Colonic mucosa (tissue), 4 donors: ENCODE data around the gene SPATA21. TPM values are rescaled to one million over a fixed set of nuclear protein-coding genes. Genes with fewer than 3 reads are reported as not detected.

ENCODE experiments used
- DNase-seq: peaks from one replicate; pipeline ENCODE4 v3.0.0-alpha.2; 2020
- H3K27ac ChIP-seq: fragments of 200-600 bp; one replicate; pipeline ENCODE4 v1.8.0; 2021
- H3K27me3 ChIP-seq: fragments of 200-600 bp; one replicate; pipeline ENCODE4 v1.8.0; 2021
- H3K36me3 ChIP-seq: fragments of 200-600 bp; one replicate; pipeline ENCODE4 v1.8.0; 2021
- H3K4me1 ChIP-seq: fragments of 200-600 bp; one replicate; pipeline ENCODE4 v1.8.0; 2021; ENCODE audit warnings: mild to moderate bottlenecking
- H3K4me3 ChIP-seq: fragments of 200-600 bp; one replicate; pipeline ENCODE4 v1.8.0; 2021
- H3K9ac ChIP-seq, 2 donors: one replicate each; pipeline ENCODE4 v1.7.0; 2013; ENCODE audit warnings: control low read depth in 2 of 2, low read depth in 2 of 2, low read length in 2 of 2
- H3K9me3 ChIP-seq: fragments of 200-600 bp; one replicate; pipeline ENCODE4 v1.8.0; 2021
- CTCF ChIP-seq: fragments of 200-600 bp; IDR thresholded peaks from one replicate; pipeline ENCODE4 v1.8.0; 2022; ENCODE audit warnings: antibody characterized with exemption, mild to moderate bottlenecking
- intact Hi-C: fragments of 100-400 bp; cut with DNase I; formaldehyde crosslinking; loops from one replicate; pipeline ENCODE4 v1.14.1; 2022
- total RNA-seq, 2 donors: library from RNA; stranded (reverse); fragmentation: NEBNext Ultra II Directional in 1 of 2; extraction: Animal tissue kit (Norgen Biotek cat#: 25700) in 1 of 2; gene quantifications; one replicate each; pipeline ENCODE4 v1.2.1, GENCODE V29; 2021
- donor health status: healthy.
- donor health status: DM: no; HTN: no; CAD: no.
- donor health status: DM: no; HTN: no; CAD: no.

Gene SPATA21
- total RNA-seq, 2 donors from 2014 or later, result not detected

GRCh38 chr1:16392740-16393569 lies 44.3 kb downstream of the SPATA21 start:
- no peaks in the 10 kb centered on the region for H3K9me3 ChIP-seq
- no peaks in the 10 kb centered on the region for H3K36me3 ChIP-seq
- no peaks in the 10 kb centered on the region for H3K27me3 ChIP-seq
- H3K9ac ChIP-seq, result no peak overlapping the region
- H3K4me1 ChIP-seq, result peaks cover 3% of the 10 kb centered on the region
- H3K4me3 ChIP-seq, result no peak overlapping the region
- TF ChIP-seq CTCF, result no peak
- DNase-seq, result no peak
- intact Hi-C loops, result no loop called here
- no peak overlapping the region for H3K27ac ChIP-seq

GRCh38 chr1:16391411-16391810 lies 45.8 kb downstream of the SPATA21 start:
- peaks cover 4% of the 10 kb centered on the region for H3K4me1 ChIP-seq
- no peaks in the 10 kb centered on the region for H3K27me3 ChIP-seq
- H3K9ac ChIP-seq, result peak overlapping the region in 1 of 2 donors; percentile 19
- intact Hi-C loops, result no loop called here
- no peaks in the 10 kb centered on the region for H3K36me3 ChIP-seq
- no peak for DNase-seq
- H3K9me3 ChIP-seq, result no peaks in the 10 kb centered on the region
- no peak overlapping the region for H3K4me3 ChIP-seq
- H3K27ac ChIP-seq, result no peak overlapping the region
- TF ChIP-seq CTCF, result no peak

- no peaks in the 10 kb centered on the region for H3K27me3 ChIP-seq
- no peaks in the 10 kb centered on the region for H3K36me3 ChIP-seq
- no peak for TF ChIP-seq CTCF
- H3K4me1 ChIP-seq, result peaks cover 4% of the 10 kb centered on the region
- H3K27ac ChIP-seq, result peak overlapping the region; percentile 66
- no peak for DNase-seq
- no peaks in the 10 kb centered on the region for H3K9me3 ChIP-seq
- intact Hi-C loops, result no loop called here
- H3K9ac ChIP-seq, result peak overlapping the region in 1 of 2 donors; percentile 27
- peak overlapping the region; percentile 2 for H3K4me3 ChIP-seq
Measured at GRCh38 chr1:16387201-16388188, 49.7 kb downstream of the SPATA21 start.

- H3K4me1 ChIP-seq, result peaks cover 4% of the 10 kb centered on the region
- TF ChIP-seq CTCF, result no peak
- intact Hi-C loops, result no loop called here
- DNase-seq, result no peak
- H3K36me3 ChIP-seq, result no peaks in the 10 kb centered on the region
- peak overlapping the region; percentile 2 for H3K4me3 ChIP-seq
- no peaks in the 10 kb centered on the region for H3K27me3 ChIP-seq
- H3K27ac ChIP-seq, result peak overlapping the region; percentile 66
- H3K9me3 ChIP-seq, result no peaks in the 10 kb centered on the region
- peak overlapping the region in 1 of 2 donors; percentile 37 for H3K9ac ChIP-seq
Measured at GRCh38 chr1:16386454-16387113, 50.6 kb downstream of the SPATA21 start.
